Measurements from ENCODE around the gene CIDEC.
"Not testable (repeated sequence)": the region's sequence is repeated elsewhere in the genome, so short reads cannot be mapped to it uniquely, and the experiment has no call there.

CIDEC gene

GRCh38 chr3:9900965-9901415 lies 20.9 kb upstream of the CIDEC start:
- DNase-seq = not testable (repeated sequence)

DNA sequence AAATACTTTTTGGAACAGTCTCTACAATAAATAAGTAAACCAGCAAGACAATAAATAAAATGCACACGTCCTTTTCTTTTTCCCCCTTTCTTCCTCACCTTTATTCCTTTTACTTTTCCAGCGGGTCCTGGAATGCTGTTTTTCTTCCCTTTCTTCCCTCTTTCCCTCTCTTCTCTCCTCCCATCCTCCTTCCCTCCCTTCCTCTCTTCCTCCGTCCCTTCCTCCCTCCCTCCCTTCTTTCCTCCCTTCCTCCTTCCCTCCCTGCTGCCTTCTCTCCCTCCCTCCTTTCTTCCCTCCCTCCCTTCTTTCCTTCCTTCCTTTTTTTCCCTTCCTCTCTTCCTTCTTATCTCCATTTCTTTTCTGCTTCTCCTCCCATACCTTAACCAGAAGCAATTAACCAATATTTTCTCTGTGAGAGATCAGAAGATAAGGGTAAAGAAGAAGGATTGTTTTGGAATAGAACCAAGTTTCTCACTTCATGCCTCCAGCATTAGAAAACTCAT lies 19.3 kb upstream of the CIDEC start:
- no peak for DNase-seq

GRCh38 chr3:9898467-9899241 lies 18.6 kb upstream of the CIDEC start:
- no peak for DNase-seq

DNA sequence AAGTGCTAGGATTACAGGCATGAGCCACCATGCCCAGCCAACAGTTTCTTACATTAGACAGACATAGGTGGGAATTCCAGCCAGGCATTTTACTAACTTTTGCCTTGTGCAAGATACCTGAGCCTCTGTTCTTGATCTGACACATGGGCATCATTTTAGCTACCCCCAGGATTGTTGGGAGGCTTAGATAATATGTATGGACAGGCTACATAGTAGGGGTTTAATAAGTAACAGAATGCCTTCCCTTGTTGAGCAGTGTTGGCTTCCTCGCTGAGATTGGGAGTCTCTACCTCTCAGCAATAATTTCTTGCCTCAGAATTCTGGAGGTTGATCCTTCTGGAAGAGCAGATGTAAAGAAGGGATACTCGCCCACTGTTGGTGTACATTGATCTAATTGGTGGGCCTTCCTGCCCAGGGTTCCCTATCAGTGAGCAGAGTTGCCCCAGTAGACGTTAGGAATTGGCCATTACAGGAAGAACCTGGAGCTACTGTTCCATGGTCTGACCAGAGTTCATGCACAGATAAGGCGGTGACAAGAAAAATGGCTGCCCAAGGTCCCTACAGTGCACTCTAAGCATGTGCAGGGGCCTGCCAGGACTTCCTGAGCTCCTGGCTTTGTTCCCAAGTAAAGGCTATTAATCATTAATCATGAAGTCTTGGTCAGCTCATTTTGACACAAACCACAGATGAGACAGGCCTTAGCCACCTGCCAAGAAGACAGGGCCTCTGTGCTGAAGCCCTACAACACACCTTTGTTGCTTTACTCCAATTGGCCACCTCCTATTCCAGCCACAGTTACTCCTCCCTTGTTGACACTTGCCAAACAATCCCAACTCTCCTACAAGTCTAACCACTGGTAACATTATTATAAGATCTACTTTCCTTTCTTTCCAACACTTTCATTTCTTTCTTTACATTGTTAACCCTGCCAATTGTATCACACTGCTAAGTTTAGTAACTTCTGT lies 17.6 kb upstream of the CIDEC start:
- DNase-seq = peak; percentile 33

DNA sequence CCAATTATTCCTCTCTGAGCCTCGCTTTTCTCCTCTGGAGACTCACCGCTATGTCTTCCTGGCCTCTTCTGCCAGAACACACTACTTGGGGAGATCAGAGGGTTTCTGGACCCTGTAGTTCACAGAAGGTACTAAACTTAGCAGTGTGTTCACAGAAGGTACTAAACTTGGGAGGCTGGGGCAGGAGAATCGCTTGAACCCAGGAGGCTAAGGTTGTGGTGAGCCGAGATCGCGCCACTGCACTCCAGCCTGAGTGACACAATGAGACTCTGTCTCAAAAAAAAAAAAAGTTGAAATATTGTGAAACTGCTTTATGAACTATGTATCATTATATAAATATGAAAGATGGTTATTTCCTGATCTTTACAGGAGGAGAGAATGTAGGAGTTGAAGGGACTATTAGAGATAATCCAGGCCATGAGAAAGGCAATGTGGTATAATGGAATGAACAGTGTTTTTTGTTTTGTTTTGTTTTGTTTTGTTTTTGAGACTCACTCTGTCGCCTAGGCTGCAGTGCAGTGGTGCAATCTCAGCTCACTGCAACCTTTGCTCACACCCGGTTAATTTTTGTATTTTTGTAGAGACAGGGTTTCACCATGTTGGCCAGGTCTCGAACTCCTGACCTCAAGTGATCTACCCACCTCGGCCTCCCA lies 16.8 kb upstream of the CIDEC start:
- DNase-seq = not testable (repeated sequence)

- DNase-seq = not testable (repeated sequence)
Observed at GRCh38 chr3:9895715-9896114, 15.7 kb upstream of the CIDEC start.

- no peak for DNase-seq
Observed at GRCh38 chr3:9893739-9894138, 13.7 kb upstream of the CIDEC start.

DNA sequence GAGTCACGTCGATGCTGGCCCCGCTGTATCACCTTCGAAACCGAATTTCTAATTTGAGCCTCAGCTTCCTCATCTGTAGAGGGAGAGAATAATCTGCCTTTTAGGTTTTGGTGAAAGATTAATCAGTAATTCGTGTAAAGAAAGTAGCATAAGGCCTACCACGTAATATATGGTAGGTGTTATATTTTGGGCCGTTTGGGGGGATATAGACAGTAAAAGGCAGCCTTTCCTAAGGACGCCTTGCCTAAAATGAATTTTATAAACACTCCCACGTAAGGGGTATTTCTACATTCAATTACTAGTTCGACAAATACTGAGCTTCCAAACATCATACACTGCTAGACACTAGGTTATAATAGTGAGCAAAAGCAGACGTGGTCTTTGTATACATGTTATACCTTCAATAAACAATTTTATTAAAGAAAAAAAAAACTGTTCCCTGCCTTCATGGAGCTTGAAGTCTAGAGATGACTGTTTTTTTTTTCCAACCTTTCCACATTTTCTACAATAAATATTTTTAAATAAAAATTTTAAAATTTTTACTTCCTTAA lies 11.1 kb upstream of the CIDEC start:
- DNase-seq = no peak

DNA sequence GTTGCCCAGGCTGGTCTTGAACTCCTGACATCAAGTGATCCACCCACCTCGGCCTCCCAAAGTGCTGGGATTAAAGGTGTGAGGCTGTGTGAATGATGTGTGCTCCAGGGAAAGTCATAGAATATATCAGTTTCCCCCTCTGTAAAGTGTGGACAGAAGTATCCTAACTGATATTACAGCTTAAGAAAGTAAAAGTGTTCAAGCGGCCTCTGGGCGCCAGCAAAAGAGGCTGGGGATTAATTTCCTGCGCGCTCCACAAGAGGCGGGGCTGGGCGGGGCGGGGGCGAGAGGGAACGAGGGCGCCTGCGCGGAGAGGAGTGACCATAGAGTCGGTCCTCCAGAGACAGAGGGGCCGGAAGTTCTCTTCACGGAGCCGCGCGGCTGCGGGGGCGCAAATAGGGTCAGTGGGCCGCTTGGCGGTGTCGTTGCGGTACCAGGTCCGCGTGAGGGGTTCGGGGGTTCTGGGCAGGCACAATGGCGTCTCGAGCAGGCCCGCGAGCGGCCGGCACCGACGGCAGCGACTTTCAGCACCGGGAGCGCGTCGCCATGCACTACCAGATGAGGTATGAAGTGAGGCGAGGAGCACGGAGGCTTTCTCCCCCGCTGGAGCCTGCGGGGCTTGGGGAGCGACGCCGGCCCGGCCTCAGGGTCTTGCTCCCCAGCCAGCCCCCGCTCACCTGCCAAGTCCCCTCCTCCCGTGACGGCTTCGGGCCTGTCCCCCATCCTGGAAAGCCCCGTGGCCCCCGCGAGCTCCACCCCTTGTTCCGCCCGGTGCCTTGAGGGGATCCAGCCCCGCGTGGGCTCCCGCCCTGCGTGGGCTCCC lies 10.4 kb upstream of the CIDEC start, which contains the start of gene JAGN1:
Gene JAGN1 (plus strand): TSS at position 362 of the 823 bp plus-strand sequence. CDS start 113 bp downstream, at position 475.
- DNase-seq = peak; percentile 94

- DNase-seq = no peak
Observed at GRCh38 chr3:9889405-9889804, 9.4 kb upstream of the CIDEC start.

GRCh38 chr3:9888540-9888939 lies 8.5 kb upstream of the CIDEC start:
- no peak for DNase-seq

DNA sequence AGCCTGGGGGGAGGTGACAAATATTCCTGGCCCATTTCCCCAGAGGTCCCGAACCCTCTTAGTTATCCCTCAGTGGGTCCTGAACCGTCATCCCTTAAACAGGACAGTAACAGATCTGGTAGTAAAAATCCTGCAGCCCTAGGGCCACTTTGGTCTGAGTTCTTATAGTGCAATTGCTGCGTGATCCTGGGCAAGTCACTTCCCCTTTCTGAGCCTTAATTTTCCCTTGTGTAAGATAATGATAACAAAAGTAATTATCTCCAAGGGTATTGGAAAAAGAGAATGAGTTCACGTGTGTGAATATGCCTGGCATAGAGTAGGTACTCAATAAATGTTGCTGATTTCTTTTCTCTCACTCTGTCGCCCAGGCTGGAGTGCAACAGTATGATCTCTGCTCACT lies 7.4 kb upstream of the CIDEC start:
- no peak for DNase-seq

DNA sequence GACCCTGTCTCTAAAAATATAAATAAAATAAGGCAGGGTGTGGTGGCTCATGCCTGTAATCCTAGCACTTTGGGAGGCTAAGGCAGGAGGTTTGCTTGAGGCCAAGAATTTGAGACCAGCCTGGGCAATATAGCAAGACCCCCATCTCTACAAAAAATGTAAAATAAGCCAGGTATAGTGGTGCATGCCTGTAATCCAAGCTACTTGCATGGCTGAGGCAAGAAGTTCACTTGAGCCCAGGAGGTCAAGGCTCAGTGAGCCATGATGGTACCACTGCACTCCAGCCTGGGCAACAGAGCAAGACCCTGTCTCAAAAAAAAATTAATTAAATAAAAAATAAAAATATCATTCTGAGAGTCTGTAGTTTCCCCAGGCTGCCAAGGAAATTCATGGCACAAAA lies 6.3 kb upstream of the CIDEC start:
- no peak for DNase-seq

GRCh38 chr3:9884555-9885165 lies 4.6 kb upstream of the CIDEC start:
- DNase-seq = no peak

DNA sequence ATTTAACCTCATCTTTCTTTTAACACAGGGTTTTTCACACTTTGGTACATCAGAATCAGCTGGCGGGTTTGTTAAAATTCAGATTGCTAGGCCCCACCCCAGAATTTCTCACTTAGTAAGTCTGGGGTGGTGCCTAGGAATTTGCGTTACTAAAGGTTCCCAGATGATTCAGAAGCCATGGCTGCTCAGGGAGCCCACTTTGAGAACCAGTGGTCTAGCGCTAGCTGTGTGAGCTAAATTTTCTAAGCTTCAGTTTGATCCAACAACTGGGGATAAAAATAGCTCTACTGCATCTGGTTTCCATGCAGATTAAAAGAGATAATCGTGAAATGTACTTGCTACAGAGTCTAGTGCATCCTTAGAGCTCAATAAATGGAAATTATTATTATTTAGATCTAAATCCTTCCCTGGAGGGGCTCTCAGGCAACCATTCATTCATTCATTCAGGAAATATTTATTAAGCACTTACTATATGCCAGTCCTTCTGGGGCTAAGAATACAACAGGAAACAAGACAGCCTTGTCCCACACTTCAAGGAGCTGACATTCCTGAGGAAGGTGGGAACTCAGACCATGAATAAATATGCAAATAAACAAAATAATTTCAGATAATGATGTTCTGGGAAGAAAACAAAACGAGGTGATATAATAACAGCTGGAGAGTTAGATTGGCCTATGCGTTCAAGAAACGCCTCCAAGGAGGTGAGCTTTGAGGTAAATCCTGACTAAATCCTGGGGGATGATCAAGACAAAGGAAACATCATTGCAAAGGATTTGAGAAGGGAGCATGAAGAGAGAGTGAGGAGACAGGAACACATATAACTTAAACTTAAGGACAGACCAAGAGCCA lies 3.9 kb upstream of the CIDEC start:
- no peak for DNase-seq

- DNase-seq = peak; percentile 34
Observed at GRCh38 chr3:9881441-9881840, 1.4 kb upstream of the CIDEC start.

DNA sequence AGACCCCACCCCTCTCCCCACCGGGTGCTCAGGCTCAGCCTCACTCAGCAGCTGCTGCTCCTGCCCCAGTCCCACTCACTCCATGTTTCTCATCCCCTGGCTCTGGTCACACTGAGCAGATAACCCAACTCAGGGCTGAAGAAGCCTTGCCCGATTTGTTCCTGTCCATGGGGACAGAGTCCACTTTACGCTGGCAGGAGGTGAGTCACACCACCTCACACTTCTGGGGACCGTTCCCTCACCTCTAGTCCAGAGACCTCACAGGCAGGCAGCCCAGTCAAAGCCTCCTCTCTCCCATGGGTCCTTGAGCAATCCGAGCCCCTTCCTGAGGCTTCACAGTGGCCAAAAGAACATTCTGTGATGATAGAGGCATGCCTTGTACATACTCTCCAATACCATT lies 1.4 kb downstream of the CIDEC start:
- DNase-seq = no peak

- no peak for DNase-seq
Observed at GRCh38 chr3:9876991-9877390, 3.1 kb downstream of the CIDEC start.

GRCh38 chr3:9876255-9876654 lies 3.8 kb downstream of the CIDEC start:
- DNase-seq = not testable (repeated sequence)

GRCh38 chr3:9875448-9875847 lies 4.6 kb downstream of the CIDEC start:
- DNase-seq = no peak
